NT2/D1 (cell line): Measurements from ENCODE around the gene GNAL.

Experiments
- YY1 ChIP-seq: IDR thresholded peaks from 2 replicates; pipeline ENCODE4 v1.6.1; 2011; ENCODE audit not compliant: insufficient read length, insufficient read depth
- ZNF274 ChIP-seq: IDR thresholded peaks from 2 replicates; pipeline ENCODE4 v1.6.1; 2011; ENCODE audit warnings: mild to moderate bottlenecking, low read depth, low read length

DNA sequence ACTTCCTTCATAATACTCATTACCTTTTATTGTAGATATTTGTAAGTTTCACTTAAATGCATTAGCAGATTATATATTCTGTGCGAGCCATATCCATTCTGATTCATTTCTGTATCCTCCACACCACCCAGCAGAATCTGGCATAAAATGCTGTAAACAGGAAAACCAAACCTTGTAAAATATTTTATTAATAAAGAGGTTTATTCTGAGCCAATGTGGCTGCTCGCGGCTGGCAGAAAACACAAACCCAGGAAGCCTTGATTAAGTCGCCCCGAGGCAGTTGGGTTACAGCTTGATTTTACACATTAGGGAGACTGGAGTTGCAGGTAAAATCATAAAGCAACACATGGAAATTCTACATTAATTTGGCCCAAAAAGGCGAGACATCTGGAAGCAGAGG lies 40.5 kb downstream of the GNAL start:
- no peak for TF ChIP-seq ZNF274
- TF ChIP-seq YY1, result no peak
